Activated CD4-positive, alpha-beta T cell treated with anti-CD3 and anti-CD28 coated beads, Interleukin-10, Interleukin-2, amounts not matched to agents 100 ng/mL and 50 ng/mL, durations not matched to agents 16 hours and 8 hours (primary cell): ENCODE results near the gene LCA5.
"Not testable (repeated sequence)": the region's sequence is repeated elsewhere in the genome, so short reads cannot be mapped to it uniquely, and the experiment has no call there.

Source experiments
- DNase-seq: peaks from one replicate; pipeline ENCODE4 v3.0.0-alpha.2; 2020

Gene LCA5

DNA sequence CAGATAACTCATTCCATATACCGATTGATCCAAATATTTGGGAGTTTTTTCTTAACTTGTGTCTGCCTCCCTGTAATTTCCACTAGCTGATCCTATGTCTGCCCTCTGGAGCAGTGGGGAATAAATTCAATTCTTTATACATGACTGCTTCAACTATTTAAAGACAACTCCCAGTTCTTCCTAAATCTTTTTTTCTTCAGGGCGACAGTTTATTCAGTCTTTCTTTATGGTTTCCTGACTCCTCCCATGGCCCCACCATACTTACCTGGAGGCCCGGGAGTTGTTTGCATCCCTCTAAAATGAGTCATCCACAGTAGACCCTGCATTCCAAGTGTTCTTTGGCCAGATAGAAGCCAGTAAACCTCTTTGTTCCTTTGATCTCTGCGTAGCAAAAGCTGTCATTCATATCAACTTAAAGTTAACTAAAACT lies 73.6 kb downstream of the LCA5 start:
- DNase-seq: no peak

DNA sequence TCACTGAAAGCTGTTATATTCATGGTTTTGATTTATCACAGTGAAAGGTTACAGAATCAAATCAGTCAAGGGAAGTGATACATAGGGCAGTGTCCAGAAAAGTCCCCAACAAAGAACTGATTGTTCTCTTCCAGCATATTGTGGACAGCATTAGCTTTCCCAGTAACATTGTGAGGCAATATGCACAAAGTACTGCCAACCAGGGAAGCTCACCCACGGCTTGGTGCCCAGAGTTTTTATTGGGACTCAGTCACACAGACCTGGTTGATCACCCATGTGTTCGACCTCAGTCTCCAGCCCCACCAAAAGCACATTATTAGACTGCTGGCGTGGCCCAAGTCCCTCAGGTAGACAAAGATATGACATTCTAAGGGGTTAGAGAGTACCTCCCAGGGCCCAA lies 76.0 kb downstream of the LCA5 start:
- no peak for DNase-seq

DNA sequence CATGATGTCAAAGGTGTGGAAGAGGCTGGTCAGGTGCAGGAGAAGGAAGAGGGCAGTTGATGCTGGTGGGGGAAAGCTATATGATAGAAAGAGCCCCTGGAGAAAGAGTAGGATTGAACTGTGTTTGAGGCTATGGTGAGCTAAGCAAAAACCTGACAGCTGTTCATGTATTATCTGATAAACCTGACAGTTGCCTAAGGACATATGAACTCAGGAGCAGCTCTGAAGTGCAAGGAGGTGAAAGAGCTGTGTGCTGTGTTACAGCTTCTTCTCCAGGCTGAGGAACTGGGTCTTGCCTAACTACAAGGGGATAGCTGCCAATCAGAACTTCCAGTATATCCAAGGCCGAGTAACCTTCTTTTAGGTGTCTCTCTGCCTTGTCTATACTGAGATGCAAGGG lies 81.8 kb downstream of the LCA5 start:
- DNase-seq: no peak

DNA sequence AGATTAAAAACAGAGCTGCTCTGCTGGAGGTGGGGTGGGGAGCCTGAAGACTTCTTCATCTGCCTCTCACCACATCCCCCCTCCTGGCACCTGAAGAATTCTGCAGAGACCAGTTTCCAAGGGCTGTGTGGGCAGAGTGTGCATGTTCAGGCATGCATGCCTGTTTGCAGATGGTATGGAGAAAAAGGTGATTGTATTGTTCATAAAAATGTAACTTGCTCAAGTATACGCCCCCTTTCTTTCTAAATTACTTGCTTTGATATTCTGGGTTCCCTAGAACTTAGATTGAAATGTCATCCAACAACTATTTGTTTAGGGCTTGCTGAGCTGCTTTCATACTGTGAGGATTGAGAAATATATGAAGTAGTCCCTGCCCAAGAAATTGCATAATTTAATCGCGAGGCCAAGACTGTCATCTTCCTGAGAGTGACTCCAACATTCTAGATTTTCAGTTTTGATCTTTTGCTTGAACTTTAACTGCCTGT lies 83.6 kb downstream of the LCA5 start:
- no peak for DNase-seq

DNA sequence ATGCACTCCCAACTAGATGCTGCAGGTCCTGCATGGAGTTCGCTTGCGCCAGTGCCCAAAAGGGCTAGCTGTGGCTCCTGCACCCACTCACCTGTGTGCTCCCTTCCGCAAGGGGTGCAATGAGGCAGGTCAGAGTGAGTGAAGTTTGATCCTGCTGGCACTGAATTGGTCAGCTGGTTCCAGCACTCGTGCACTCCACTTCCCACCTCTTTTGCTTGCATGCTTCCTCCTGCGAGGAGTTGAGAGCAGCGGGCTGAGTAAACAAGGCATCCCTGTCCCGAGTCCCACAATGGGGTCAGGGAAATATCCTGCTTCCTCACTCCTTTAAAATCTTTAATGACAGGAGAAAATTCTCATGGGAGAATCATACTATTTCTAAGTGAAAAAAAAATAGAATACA lies 86.2 kb downstream of the LCA5 start:
- no peak for DNase-seq

DNA sequence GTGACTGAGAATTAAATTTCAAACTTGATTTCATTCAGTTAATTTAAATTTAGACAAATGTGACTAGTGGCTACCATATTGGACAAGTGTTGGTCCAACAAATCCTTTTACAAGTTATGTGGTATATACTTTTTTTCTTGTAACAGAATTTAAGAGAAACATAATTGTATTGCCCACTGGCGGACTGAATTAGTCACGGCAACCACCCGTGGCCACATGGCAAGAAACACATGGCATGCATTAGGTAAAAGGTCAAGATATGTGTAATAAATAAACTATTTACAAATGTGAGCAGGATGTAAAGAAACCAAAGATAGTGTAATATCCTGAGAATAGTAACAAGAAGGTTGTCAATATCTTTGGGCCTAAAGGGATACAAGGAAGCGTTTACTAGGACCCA lies 91.2 kb downstream of the LCA5 start:
- no peak for DNase-seq

DNA sequence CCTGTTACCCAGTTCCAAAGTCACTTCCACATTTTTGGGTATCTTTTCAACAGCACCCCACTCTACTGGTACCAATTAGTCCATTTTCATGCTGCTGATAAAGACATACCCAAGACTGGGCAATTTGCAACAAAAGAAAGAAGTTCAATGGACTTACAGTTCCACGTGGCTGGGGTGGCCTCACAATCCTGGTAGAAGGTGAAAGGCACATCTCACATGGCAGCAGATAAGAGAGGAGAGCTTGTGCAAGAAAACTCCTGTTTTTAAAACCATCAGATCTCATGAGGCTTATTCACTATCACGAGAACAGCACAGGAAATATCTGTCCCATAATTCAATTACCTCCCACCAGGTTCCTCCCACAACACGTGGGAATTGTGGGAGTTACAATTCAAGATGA lies 93.4 kb downstream of the LCA5 start:
- not testable (repeated sequence) for DNase-seq

DNA sequence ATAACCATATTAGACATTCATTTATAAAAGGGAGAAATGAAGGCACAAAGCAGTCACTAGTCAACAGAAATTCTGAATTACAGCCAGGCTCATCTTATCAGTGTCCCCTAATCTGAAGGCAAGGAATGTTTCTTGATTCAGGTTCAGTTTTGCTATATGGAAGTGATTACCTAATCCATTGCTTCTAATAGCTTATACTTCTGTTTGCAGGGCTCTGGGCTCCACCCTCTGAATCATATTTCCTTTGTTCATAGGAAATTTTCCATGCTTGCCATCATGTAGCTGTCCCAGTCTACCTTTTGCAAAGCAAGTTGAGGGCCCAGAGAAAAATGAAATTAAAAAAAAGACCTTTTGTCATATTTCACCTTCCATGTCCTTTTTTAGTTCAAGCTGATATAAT lies 96.0 kb downstream of the LCA5 start:
- DNase-seq: no peak

DNA sequence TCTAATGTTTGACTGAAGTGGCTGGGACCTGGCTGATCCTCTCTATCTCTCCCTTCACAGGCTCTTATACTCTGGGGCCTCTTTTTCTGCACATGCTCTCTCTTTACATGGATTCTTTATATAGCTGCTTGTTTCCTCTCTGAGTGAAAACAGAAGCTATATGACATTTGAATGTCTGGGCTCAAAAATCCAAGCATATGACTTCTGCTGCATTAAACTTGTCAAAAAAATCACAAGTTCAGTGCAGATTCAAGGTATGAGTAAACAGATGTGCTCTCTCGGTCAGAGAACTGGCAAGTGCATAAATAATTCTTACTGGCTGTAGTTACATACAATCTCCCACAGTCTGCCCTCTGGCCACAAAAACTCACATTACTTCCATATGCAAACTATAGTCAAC lies 96.6 kb downstream of the LCA5 start:
- DNase-seq: no peak

DNA sequence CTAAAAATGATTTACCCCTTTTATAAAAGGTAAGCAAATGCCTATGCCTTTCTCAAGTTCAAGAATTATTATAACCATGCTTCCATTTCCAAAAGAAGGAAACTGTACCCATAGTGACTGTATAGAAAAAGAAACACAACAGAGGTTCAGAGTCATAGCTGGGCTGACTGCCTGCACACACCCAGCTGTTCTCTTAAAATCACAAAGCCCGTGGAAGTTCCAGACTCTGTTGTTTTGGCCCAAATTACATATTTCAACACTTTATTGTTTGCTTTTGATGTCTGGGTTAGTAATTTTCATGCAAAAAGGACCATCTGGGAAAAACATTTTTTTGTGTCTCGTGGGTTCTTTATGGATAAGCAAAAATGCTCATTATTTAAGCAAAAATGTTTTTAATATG lies 99.2 kb downstream of the LCA5 start:
- DNase-seq: no peak

DNA sequence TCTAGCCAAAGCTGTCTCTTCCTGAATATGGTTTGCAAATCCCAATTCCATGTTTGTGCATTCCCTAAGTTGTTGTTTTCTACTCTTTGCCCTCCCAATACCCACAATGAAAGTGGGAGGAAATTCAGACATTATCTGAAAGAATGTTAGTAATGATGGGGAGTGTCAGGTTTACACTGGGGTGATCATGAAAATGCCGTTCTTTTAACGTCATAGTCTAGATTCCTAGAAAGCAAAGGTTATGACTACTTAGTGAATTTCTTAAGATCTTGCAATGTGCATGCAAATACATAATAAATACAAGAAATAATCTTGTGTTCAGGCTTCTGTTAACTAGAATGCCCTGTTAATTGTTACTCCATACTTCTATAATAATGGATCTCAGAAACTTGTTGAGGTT lies 101.0 kb downstream of the LCA5 start:
- DNase-seq: no peak

DNA sequence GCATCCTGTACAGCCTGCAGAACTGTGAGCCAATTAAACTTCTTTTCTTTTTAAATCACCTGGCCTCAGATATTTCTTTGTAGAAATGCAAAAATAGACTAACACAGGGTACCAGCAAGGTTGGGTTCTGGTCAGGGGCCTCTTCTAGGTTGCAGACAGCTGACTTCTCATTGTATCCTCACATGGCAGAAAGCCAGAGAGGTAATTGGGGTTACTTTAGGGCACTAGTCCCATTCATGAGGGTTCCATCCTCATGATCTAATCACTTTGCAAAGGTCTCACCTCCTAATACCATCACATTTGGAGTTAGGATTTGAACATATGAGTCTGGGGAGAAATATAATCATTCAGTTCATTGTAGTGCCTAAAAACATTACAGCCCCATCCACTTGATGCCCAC lies 101.5 kb downstream of the LCA5 start:
- no peak for DNase-seq
